Anterior cingulate cortex (tissue), 58 donors: ENCODE data around the gene BMP4.

Source experiments
- DNase-seq, 58 donors: peaks; one replicate each; lab custom pipeline; 2025; lab: John Stamatoyannopoulos, UW

The BMP4 gene

DNA sequence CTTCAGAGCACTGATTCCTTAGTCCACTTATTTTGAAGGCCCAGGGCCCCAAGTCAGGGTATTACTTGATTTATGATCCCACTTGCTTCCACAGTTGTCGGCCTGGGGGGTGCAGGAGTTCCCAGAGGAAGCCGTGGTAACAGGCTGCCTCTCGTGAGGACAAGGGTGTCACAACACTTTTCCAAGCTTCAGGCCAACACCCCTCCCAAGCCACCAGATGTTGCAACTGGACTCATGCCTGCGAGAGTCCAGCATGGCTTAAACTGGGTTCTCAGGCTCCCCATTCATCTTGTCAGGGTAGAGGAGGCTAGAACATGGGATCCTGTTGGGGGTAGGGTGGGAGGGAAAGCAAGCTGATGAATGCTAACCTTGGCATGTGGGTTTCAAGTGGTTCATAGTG lies 56.1 kb downstream of the BMP4 start:
- DNase-seq, result no peak
